Measurements from ENCODE around the gene EEF1AKMT3.

DNA sequence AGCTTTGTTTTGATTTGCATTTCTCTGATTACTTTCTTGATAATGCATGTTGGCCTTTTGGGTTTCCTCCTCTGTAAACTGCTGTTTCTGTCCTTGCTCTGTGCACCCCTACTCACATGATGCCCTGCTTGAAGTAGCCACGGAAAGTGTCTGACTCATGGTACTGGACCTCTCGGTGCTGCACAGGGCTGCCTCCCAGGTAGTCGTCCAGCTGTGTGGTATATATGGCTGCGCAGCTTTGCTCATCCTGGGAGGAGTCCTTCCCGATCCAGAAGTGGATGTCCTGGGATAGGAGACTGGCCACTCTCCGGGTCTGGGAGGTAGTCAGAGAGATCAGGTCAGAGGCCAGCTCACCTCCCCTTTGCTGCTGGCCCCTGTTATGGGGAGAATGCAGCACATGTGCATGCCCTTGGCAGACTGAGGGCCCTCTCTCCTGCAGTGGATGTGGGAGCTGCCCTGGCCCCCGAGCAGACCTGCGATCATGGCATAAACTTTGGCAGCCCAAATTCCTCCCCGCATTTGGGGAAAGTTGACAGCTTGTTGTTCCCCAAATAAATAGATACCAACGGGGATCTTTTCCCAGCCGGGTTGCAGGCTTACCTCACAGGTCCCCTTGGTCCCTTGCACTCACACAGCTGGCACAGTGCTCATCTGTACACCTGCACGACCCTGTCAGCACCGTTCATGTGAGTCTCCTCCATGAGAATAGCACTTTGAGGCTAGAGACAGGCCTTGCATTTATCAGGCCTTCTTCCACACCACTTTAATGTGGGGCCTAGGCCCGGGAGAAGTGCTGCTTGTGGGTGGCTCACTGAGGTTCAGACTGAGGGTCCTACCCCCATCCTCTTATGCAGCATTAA, 40.9 kb downstream of the EEF1AKMT3 start:
- TF ChIP-seq, protein P1, sequence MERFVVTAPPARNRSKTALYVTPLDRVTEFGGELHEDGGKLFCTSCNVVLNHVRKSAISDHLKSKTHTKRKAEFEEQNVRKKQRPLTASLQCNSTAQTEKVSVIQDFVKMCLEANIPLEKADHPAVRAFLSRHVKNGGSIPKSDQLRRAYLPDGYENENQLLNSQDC (CRISPR knock-in tag; IDR thresholded peaks at IDR 0.05): no peak
- TF ChIP-seq NCOA6 (IDR thresholded peaks at IDR 0.05): no peak
- TF ChIP-seq EHMT2 (IDR thresholded peaks at IDR 0.05): no peak
- no peak for TF ChIP-seq FOXJ3 (CRISPR knock-in tag; IDR thresholded peaks at IDR 0.05)
- no peak for TF ChIP-seq ZNF133 (CRISPR knock-in tag; IDR thresholded peaks at IDR 0.05)
- TF ChIP-seq MNT (conservative IDR thresholded peaks at IDR 0.05): no peak

All from K562 (cell line).